ENCODE results near the gene DACT3.

Gene DACT3

DNA sequence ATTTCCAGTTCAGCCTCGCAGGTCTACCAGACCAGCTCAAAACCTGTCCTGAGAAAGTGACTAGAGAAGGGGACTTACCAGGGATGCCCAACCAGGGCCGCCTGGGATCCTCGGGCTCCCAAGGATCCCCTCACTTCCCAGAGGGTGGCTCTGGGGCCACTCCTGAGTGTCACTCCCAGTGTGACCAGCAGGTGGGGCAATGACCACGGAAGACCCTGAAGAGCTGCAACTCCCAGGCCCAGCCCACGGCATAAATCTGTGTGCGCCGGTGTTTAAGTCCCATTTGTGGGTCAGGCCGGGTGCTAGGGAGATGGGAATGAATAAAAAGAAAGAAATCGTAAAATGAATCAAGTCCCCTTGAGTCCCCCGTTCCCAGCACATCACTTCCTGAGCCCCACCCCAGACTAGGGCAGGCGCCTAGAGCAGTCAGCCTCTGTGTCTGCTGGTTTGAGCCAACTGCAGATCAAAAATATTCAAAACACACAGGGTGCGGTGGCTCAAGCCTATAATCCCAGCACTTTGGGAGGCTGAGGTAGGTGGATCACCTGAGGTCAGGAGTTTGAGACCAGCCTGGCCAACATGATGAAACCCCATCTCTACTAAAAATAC, 46.8 kb downstream of the DACT3 start:
- peak in 2 of 3 experiments; percentile 80 to 86 for DNase-seq (ENCODE audit: low read depth in 2 of 3, low spot score in 2 of 3)

DNA sequence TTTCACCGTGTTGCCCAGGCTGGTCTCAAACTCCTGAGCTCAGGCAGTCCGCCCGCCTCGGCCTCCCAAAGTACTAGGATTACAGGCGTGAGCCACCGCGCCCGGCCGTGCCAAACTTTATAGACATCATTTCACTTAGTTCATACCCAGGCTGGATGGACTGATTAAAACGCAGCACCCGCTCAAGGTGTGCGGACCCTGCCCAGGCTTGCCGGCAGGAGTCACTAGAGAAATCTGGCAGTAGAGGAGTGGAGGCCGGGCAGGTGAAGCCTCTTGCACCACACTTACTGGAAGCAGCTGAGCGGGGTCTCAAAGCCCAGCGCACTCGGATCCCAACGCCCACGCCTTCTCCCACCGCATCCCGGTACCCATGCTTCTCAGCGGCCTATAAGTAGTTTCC, 47.5 kb downstream of the DACT3 start:
- no peak for DNase-seq (ENCODE audit: low read depth in 2 of 3, low spot score in 2 of 3)

DNA sequence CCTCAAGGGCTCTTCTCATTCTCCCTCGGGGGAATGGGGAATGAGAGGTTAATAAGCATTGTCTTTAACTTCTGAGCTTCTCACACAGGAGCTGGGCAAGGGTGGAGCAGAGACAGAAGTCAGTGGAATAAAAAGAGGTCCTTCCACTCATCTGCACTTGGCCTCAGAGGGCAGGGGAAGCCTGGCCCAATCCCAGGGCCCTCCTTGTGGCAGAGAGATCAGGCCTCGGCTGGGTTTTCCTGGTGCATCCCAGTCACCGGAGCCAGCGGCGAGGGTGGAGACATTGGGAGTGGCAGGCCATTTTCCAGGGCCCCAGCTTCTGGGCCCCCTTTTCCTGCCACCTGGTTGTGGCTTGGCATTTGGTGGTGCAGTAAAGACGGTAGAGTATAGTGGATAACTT, 49.2 kb downstream of the DACT3 start:
- no peak for DNase-seq (ENCODE audit: low read depth in 2 of 3, low spot score in 2 of 3)

DNA sequence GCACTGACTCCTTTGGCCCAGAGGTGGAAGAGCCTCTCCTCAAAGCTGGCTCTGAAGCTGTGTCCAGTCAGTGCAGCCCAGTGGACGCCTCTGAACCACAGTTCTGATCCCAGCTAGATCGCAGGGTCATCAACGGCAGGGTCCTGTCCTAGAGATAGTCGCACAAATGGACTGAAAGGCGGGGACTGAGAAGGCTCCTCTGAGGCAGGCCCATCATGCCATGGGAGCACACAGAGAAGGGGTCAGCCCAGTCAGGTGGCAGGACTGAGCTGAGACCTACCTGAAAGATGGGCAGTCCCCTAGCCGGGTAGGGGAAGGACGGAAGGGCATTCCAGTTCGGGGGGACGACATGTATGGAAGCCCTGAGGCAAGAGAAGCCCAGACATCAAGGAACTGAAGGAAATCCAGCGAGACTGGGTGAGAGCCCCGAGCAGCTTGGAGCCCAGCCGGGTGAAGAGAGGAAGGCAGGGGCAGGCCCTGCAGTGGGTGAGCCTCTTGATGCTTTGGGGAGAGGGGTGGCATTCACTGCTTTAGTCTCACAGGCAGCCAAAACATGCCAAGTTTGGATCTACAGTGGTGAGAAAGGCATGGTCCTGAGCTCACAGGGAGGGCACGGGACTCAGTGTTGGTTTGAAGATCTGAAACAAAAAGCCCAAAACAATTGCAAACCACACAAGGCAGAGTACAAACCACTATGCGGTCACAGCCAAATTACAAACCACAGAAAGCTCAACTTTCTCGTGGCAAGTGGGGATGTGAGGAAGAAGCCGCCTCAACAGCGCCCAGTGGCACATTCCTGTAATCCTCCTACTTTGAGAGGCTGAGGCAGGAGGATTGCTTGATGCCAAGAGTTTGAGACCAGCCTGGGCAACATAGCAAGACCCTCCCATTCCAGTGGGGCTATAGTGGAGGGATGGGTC, 49.9 kb downstream of the DACT3 start:
- DNase-seq (ENCODE audit: low read depth in 2 of 3, low spot score in 2 of 3): no peak

DNA sequence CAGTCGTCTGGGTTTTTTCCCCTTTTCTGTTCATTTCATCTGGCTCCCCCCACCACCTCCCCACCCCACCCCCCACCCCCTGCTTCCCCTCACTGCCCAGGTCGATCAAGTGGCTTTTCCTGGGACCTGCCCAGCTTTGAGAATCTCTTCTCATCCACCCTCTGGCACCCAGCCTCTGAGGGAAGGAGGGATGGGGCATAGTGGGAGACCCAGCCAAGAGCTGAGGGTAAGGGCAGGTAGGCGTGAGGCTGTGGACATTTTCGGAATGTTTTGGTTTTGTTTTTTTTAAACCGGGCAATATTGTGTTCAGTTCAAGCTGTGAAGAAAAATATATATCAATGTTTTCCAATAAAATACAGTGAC, 50.6 kb downstream of the DACT3 start:
- DNase-seq (ENCODE audit: low read depth in 2 of 3, low spot score in 2 of 3): no peak

DNA sequence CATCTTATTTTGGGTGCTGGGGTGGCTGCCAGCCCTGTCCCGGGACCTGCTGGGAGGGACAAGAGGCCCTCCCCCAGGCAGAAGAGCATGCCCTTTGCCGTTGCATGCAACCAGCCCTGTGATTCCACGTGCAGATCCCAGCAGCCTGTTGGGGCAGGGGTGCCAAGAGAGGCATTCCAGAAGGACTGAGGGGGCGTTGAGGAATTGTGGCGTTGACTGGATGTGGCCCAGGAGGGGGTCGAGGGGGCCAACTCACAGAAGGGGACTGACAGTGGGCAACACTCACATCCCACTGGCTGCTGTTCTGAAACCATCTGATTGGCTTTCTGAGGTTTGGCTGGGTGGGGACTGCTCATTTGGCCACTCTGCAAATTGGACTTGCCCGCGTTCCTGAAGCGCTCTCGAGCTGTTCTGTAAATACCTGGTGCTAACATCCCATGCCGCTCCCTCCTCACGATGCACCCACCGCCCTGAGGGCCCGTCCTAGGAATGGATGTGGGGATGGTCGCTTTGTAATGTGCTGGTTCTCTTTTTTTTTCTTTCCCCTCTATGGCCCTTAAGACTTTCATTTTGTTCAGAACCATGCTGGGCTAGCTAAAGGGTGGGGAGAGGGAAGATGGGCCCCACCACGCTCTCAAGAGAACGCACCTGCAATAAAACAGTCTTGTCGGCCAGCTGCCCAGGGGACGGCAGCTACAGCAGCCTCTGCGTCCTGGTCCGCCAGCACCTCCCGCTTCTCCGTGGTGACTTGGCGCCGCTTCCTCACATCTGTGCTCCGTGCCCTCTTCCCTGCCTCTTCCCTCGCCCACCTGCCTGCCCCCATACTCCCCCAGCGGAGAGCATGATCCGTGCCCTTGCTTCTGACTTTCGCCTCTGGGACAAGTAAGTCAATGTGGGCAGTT, 51.2 kb downstream of the DACT3 start:
- DNase-seq (ENCODE audit: low read depth in 2 of 3, low spot score in 2 of 3): no peak

DNA sequence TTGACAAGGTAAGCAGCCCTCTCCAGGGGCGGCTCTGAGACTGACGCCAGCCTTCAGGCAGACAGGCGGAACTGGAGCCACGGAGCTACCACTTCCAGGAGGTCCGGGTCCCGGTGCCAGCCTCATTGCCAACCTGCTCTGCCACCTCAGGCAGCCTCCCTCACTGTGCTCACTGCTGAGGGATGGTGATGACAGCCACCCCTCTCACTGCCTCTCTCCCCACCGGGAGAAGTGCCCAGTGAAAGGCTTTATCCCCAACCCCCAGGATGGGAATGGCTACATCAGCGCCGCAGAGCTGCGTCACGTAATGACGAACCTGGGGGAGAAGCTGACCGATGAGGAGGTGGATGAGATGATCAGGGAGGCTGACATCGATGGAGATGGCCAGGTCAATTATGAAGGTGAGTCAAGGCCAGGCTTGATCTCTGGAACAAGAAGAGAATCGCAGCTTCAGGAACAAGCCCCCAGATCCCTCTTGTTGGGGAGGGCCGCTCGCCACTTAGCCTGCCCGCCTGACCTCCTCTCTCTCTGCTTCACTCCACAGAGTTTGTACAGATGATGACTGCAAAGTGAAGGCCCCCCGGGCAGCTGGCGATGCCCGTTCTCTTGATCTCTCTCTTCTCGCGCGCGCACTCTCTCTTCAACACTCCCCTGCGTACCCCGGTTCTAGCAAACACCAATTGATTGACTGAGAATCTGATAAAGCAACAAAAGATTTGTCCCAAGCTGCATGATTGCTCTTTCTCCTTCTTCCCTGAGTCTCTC, 52.2 kb downstream of the DACT3 start:
- DNase-seq (ENCODE audit: low read depth in 2 of 3, low spot score in 2 of 3): no peak

DNA sequence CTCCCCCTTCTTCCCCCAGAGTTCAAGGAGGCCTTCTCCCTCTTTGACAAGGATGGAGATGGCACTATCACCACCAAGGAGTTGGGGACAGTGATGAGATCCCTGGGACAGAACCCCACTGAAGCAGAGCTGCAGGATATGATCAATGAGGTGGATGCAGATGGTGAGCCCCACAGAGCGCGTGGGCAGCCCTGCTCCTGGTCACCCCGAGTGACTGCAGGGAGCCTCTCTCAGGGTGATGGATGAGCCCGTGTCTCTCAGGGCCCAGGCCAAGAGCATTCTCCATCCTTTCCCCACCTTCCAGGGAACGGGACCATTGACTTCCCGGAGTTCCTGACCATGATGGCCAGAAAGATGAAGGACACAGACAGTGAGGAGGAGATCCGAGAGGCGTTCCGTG, 52.8 kb downstream of the DACT3 start:
- DNase-seq (ENCODE audit: low read depth in 2 of 3, low spot score in 2 of 3): no peak

DNA sequence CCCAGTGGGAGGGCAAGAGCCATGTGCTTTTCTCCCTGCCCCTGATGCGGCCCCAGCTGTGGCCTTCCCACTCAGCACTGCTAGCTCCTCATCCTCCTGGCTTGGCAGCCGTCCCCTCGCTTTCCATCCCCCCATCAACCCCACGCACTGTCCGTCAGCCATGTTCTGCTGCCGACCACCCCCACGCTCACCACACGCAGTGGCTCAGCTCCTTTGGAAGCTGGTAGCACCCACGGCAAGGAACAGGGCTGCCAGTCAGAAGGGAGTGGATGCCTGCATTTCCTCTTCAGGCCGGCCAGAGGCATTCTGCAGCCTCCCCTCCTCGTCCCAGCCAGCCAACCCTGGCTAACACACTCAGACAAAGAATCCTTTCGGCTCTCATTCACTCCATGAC, 53.5 kb downstream of the DACT3 start:
- DNase-seq (ENCODE audit: low read depth in 2 of 3, low spot score in 2 of 3): no peak

DNA sequence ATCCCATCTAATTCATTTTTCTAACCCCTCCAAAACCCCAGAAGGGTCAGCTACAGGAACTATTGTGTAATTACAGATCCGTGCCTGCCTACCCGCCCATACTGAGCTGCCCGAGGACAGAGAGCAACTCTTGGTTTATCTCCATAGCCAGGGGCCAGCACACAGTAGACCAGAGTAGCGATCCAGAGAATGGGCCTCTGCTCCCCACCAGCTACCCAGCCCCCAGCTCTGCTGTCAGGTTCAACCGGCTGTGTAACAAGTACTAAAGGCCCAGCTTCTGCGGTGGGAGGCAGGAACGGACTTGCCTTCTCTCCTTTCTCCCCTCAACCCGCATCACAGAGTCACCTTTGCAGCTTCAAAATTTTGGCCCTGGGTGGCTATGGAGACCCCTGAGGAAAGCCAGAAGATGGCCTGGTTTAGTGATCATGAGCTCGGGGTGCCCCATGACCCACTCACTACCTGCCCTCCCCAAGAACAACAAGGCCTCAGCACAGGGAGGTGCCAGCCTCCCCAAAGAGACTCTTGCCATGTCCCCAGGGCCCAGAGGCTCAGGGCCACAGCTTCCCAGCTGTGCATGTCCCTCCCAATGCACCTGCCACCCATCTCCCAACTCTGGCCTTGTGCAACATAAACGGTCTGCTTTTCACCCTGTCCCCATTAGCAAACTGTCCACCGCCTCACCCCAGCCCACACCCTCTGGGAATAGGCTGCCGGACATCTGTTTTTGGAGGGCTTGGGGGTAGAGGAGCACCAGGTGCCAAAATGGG, 54.1 kb downstream of the DACT3 start:
- no peak for DNase-seq (ENCODE audit: low read depth in 2 of 3, low spot score in 2 of 3)

DNA sequence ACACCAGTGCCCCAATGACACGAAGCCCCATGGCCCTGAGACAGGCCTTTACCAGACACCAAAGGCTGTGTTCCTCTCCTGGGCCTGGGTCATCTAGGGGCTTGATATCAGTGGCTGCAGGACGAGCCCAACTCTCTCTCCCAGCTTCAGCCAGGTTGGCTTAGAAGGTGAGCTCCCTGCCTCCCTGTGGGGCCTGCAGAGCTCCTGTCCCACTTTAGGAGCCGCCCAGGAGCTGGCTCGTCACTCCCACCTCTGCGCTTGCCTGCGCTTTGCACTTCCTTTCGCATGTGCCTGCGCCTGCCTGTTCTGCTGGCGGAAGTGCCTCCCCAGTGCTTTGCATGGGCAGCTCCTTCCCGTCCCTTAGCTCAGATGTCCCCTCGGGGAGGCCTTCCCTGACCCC, 55.0 kb downstream of the DACT3 start:
- DNase-seq (ENCODE audit: low read depth in 2 of 3, low spot score in 2 of 3): no peak

DNA sequence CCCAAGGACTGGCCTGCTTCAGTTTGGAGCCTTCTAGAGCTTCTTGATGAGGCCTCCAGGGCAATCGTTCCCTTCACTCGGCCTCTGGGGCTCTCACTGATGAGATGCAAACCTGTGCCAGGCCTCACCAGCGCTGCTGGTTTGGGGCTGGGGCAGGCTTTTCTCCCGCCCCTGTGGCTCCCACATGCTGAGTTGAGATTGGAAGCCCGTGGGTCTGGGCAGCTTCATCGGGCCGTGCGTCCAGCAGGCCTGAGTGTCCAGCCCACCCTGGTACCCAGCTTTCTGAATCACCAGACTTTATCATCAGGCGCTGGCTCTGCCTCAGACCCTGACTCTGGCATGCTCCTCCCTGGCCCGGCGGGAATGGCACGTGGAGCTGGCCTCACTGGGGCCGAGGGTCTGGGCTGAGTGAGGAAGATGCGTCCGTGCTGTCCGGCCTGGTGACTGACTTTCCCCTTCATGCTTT, 55.6 kb downstream of the DACT3 start:
- DNase-seq (ENCODE audit: low read depth in 2 of 3, low spot score in 2 of 3): no peak

DNA sequence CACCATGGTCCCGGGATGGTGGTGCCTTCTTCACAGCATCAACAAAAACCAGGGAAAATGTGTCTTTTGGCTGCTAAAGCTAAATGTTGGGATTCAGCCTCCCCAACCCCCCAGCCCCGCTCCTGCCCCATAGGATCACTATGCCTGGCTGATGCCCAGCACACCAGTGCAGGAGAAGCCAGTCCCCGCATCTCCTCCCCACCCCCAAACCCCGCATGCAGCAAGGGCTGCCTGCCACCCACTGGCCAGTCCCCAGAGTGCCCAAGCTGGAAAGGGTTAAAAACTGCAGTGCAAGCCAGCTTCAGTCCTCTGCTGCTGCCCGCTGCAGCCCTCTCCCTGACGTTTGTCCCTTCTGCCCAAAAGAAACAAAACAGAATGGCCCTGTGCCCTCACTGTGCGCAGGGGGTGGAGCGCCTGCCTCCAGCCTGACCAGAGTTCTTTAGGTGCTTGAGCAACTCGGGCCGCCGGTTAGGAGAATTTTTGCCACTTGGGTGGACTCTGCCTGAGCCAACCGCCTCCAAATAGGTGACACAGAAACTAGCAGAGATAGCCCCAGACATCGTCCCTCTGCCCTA, 56.1 kb downstream of the DACT3 start:
- no peak for DNase-seq (ENCODE audit: low read depth in 2 of 3, low spot score in 2 of 3)

DNA sequence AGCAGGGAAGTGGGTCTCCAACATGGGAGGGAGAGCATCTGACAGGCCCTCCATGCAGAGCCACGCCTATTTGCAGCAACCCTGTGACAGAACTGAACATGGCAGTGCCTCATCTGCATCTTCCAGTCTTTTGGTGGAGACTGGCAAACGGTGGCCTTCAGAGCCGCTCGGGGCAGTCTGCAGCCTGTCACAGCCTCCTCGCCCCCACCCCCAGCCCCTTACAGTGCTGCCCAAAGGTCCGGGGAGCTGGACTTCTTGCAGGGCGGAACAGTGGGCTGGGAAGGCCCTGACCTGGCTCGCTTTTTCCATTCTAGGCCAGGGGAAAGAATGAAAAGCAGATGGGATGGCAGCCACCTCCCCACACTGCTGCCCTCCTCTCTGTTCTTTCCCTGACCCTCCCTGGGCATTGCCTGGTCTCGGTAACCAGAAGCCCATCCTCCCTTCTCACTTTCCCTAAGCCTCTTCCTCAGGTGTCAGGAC, 57.2 kb downstream of the DACT3 start:
- no peak for DNase-seq (ENCODE audit: low read depth in 2 of 3, low spot score in 2 of 3)

DNA sequence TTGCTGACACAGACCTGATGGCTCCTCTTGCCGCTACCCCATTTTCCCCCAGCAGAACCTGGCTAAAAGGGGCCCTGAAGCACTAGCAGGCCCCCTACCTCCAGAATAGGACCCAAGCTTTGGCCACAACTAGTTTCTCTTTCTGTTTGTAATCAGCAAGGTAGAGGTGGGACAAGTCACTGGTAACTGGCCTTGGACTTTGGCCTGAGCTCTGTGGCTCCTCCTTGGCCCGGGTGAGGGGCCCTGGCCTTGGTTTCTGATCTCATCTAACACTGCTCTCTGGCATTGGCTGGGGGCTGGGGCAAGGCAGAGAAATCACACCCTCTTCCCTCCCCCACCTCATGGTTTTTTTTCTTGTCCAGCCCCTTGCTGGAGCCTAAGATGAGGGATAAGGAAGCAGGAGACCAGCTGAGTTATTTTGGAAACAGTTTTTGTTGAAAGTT, 57.8 kb downstream of the DACT3 start:
- no peak for DNase-seq (ENCODE audit: low read depth in 2 of 3, low spot score in 2 of 3)

DNA sequence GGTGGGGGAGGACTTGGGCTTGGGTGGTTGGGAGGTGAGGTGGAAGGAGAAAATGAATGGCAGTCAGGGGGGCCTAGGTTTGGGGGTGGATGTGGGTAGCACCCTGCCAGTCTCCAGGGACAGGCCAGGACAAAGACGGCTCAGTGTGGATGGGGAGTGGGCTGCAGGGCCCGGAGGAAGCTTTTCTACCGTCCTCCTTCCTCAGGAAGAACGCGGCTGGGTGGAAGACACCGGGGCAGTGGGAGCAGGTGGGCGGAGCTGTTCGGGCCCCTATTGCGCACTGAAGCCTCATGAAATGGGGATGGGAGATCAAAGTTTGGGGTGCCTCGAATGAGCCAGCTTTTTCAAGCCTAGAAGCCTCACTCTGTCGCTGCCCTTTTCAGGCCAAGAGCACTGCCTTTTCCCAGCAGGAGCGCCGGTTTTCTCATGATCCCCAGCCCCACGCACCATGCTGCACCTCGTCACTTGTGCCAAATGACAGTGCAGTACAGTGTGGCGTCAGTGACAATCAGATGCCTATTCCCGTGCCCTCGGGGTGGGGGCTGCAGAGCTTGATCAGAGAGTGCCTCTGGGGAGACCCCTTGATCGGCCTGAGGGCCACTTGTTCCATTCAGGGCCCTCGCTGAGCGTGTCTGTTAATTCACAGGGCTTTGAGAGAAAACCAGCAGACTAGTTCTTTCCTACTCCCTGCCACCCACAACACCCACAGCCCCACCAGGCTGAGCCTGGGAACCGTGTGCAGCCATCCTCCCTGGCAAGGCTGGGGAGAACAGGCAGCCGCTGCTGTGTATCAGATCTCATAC, 58.4 kb downstream of the DACT3 start:
- no peak for DNase-seq (ENCODE audit: low read depth in 2 of 3, low spot score in 2 of 3)

DNA sequence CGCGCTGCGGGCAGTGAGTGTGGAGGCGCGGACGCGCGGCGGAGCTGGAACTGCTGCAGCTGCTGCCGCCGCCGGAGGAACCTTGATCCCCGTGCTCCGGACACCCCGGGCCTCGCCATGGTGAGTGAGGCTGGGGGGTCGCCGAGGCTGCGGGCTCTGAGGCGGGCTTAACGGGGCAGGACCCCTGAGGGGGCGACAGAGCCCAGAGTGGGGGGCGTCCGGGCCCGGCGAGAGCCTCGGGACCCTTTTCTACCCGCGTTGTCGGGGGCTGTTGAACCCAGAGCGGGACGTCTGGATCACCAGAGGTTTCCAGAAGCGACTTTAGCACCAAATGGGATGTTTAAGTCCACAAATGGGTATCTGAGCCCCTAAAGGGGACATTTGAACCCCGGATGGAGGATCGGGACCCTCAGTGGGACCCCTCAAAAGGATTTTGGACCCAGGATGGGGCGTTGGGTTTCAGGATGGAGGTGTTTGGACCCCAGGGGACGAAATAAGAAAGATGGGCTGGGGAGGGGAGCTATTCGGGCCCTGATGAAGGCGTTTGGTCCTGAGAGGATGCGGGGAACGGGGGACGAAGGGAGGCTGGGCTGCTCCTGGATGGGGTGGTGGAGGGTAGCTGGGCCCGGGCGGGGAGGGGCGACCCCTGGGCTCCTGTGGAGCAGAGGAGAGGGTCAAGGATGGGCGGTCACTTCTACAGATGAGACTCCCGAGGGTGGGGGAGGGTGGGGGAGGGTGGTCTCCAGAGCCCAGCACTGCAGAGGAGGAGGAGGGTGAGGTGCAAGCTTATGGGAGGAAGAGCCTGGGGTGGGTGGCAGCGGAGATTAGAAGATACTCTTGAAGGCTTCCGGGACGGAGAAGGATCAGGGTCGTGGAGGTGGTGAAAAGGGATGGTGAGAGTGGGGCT, 59.4 kb downstream of the DACT3 start, which contains the start of gene CALM3:
CALM3 (plus strand) TSS at position 13 of the 907 bp plus-strand sequence; CDS start at position 118, 105 bp downstream.
- DNase-seq (ENCODE audit: low read depth in 2 of 3, low spot score in 2 of 3): no peak
